Hepatocyte (in vitro differentiated cells): ENCODE results near the gene CCDC78.

Experiments used
- CTCF ChIP-seq: fragments of 200-600 bp; sonication (generic); IDR thresholded peaks from 2 replicates; pipeline ENCODE4 v1.5.1; 2016; ENCODE audit warnings: antibody characterized with exemption, mild to moderate bottlenecking; ENCODE audit not compliant: poor library complexity
- EZH2 ChIP-seq: fragments of 200-600 bp; sonication (generic); IDR thresholded peaks from 2 replicates; pipeline ENCODE4 v1.6.1; 2016; ENCODE audit warnings: antibody characterized with exemption, mild to moderate bottlenecking, borderline replicate concordance

- no peak for TF ChIP-seq CTCF
- no peak for TF ChIP-seq EZH2
Measured at GRCh38 chr16:765488-765865, 39.2 kb upstream of the CCDC78 start.
